GM18505 (cell line): ENCODE results near the gene S100A16.

Source experiments
- ATAC-seq: cut with Tn5 transposase; IDR thresholded peaks from one replicate; pipeline ENCODE4 v1.9.1; 2021; ENCODE audit not compliant: unreplicated experiment
- POLR2A ChIP-seq: IDR thresholded peaks from 4 replicates; pipeline ENCODE4 v1.6.1; 2011; ENCODE audit warnings: borderline replicate concordance; ENCODE audit not compliant: insufficient read depth, insufficient read length; ENCODE audit errors: extremely low read depth

Gene S100A16

DNA sequence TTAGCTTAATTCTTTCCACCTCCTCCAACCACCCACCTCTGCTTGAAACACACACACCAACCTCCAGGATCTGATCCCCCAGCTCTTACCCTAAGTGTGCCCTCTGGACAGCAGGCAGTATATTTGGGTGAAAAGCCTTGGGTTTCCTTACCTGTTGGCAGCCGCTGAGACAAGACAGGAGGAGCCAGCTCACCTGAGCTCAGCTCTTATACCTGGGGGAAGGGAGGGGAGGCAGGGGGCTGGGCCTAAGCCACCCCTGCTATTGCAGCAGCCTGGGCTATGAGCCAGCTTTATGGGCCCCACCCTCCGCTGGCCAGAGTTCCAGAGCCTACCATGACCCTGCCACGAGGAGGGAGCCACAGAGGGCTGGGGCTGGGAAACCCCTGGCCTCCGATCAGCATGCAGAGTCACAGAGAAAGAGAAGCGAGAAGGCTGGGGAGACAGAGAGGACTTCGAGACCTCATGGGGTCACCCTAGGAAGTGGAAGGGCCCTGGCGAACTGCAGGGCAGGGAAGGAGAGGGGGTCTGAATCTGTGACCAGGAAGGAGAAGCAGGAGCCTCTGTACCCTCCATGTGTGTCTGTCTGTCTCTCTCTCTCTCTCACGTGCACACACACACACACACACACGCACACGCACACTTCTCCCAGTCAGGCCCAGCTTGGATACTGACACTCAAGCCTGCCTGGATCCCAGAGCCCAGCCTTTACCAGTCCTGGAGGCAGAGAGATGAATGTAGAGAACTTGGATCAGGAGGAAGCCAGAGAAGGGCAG, 3.4 kb upstream of the S100A16 start, which contains the start of gene S100A14:
Gene S100A14, minus strand, starts transcription at position 182 of the 773 bp plus-strand sequence. CDS start 467 bp downstream, outside the sequence.
- TF ChIP-seq POLR2A = no peak
- no peak for ATAC-seq

DNA sequence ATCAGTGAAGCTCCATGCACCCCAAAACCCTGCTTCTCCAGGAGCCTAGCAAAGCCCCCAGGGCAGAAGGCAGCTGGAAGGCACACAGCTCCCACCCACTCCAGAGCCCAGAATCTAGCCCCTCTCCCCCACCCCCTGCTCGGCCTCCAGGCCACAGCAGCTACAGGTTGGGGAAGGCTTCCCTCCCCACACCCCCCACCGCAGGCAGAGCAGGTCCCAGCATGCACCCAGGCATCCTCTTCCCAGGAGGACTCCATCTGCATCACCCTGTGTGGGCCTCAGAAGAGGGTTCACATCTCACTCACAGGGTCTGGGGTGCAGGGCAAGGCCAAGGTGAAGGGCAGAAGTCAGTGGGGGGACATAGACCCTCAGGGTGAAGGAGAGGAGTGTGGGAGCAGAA, 2.5 kb upstream of the S100A16 start:
- no peak for ATAC-seq
- TF ChIP-seq POLR2A = no peak

DNA sequence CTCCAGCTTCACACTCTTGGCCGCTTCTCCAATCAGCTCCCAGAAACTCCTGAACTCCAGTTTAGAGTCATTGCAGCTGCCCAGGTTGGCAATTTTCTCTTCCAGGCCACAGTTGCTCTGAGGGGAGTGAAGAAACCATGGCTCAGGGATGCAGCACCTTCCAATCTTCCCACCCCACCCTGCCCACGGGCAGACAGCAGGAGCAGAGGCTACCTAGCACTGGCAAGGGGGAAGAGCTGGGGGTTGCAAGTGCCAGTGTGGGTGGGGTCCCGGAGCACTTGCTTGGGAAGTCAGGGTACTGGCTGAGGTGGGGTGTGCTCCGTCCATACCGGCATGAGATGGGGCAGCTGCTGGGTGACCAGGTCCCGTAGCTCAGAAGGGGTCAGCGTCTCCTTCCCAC, 2.0 kb upstream of the S100A16 start:
- TF ChIP-seq POLR2A = no peak
- no peak for ATAC-seq

DNA sequence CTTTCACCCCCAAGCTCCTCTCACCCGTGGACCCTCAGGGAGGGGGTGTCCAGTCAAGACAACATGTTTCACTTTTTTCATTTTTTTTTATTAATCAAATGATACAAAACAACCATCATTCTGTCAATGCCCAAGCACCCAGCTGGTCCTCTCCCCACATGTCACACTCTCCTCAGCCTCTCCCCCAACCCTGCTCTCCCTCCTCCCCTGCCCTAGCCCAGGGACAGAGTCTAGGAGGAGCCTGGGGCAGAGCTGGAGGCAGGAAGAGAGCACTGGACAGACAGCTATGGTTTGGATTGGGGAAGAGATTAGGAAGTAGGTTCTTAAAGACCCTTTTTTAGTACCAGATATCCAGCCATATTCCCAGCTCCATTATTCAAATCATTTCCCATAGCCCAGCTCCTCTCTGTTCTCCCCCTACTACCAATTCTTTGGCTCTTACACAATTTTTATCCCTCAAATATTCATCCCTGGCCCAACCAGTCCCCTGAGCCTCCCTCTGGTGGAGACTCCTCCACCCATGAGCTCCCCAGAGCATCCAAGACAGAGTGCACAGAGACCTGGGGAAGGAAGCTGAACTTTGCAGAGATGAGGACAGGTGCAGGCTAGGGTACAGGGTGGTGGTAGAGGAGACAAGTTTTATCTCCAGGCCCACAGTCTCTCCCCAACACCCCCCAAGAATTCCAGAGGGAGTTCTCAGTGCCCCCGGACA, 1.4 kb upstream of the S100A16 start:
- no peak for TF ChIP-seq POLR2A
- no peak for ATAC-seq

- no peak for TF ChIP-seq POLR2A
- no peak for ATAC-seq
Measured at GRCh38 chr1:153613406-153613805, 469 bp upstream of the S100A16 start.

- no peak for TF ChIP-seq POLR2A
- no peak for ATAC-seq
Measured at GRCh38 chr1:153612111-153612754, 704 bp downstream of the S100A16 start.

DNA sequence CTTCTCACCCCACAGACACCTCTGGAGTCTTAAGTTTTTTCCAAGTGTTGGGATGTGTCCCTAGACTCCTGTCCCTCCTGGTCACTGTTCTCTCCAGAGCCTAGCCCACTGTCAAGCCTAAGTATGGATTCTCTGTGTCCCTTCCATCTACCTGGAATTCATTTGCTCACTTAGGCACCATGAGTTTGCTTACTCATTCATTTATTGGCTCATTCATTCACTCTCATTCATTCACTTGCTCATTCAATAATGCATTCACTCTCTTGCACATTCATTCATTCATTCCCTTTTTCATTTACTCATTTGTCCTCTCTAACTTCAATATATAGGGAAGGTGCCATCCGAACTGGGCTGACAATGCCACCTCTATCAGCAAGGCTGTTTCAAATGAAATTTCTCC, 1.6 kb downstream of the S100A16 start:
- TF ChIP-seq POLR2A = no peak

GRCh38 chr1:153610811-153611301, 2.1 kb downstream of the S100A16 start:
- TF ChIP-seq POLR2A = no peak
- no peak for ATAC-seq

More for the DNA sequence above, 1.6 kb downstream of the S100A16 start:
- ATAC-seq = no peak

DNA sequence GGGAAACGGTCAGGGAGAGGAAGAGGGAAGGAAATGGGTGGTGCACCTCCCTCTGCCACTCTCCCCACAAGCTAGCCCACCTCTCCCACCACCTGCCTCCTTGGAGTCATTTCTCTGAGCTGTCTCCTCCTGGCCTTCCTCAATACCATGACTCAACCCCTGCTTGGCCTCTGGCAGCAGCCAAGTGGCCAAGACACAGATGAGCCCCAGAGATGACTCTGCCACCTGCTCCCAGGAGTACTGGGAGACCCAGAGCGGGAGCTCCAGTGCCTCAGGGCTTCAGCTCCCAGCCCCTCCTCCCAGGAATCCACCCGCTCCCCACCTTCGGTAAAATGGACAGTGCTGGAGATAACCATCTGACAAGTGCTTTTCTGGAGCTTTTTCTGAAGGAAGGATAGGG, 2.6 kb downstream of the S100A16 start:
- no peak for TF ChIP-seq POLR2A
- no peak for ATAC-seq

DNA sequence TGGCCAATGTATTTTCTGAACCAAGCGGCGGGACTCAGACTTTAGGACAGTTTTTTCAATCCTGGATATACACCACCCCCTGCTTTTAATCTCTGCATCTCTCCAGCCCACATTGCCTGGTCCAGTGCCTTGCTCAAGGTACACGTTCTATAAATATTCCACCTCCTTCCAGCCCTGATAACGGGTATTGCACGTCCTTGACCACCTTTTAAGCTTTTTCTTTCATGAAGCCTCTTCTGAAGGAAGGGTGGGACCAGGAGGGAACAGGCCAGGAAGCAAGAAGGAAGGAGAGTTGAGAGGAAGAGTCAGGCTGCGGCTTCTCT, 3.4 kb downstream of the S100A16 start:
- no peak for ATAC-seq
- TF ChIP-seq POLR2A = no peak

DNA sequence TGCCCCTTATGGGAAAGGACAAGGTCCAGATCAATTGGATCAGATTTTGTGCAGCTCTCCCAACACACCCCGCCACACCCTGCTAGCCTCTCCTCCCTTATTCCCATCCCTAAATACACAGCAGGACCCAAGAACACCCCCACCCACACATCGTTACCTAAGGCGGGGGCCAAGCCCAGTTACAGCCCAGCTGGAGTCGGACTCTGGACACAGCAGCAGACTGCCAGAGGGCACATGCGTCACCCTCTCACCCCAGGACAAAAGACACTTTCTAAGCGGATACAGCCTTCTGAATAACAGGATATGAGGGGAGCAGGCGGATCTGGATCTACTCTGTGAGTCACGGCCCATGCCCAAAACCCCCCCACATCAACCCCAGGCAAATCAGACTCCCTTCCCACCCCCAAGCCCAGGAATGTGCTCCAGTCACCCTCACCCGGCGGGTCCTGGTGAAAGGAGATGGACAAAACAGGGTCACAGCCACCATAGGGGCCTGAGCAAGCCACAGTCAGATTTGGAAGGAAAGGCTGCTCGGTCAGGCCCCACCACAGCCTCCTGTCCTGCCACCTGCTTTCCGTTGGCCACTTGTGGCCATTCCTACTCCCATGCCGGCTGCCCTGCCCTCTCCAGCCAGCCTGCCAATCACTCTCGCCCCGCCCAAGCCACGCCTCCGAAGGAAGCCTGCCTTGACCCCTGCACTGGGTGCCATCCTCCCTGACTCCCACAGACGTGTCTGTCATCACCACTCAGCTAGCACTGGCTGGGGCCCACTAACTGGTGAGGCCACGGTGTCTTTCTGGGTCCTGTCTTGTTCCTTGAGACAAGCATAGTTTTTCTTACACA, 4.0 kb downstream of the S100A16 start:
- TF ChIP-seq POLR2A = no peak
- no peak for ATAC-seq

GRCh38 chr1:153608089-153608682, 4.8 kb downstream of the S100A16 start:
- TF ChIP-seq POLR2A = no peak
- ATAC-seq = no peak
